BLaER1 treated with 17β-estradiol and CSF1 and Interleukin-3, amounts not matched to agents 10 nM and 100 nM (cell line): Measurements from ENCODE around the gene GDF11.

Experiments
- H3K27ac ChIP-seq, 11 experiments: shearing (Covaris generic); formaldehyde crosslinking; 2 replicates each; pipeline ENCODE4 v1.8.1; 2022
- H3K27me3 ChIP-seq, 11 experiments: shearing (Covaris generic); formaldehyde crosslinking; 2 replicates each; pipeline ENCODE4 v1.8.1; 2022
- H3K36me3 ChIP-seq, 11 experiments: shearing (Covaris generic); formaldehyde crosslinking; 2 replicates each; pipeline ENCODE4 v1.8.1; 2022
- H3K4me1 ChIP-seq, 10 experiments: shearing (Covaris generic); formaldehyde crosslinking; 2 replicates each; pipeline ENCODE4 v1.8.1; 2022
- H3K4me2 ChIP-seq, 11 experiments: shearing (Covaris generic); formaldehyde crosslinking; 2 replicates each; pipeline ENCODE4 v1.8.1; 2022
- H3K4me3 ChIP-seq, 10 experiments: shearing (Covaris generic); formaldehyde crosslinking; 2 replicates each; pipeline ENCODE4 v1.8.1; 2022
- H3K9ac ChIP-seq, 11 experiments: shearing (Covaris generic); formaldehyde crosslinking; 2 replicates each; pipeline ENCODE4 v1.8.1; 2022
- H3K9me3 ChIP-seq, 11 experiments: shearing (Covaris generic); formaldehyde crosslinking; replicated peaks in 1 of 11; 2 replicates each; pipeline ENCODE4 v1.8.1; 2022
- H4K20me1 ChIP-seq, 11 experiments: shearing (Covaris generic); formaldehyde crosslinking; 2 replicates each; pipeline ENCODE4 v1.8.1; 2022
- Cebpa-rat ChIP-seq, 11 experiments: shearing (Covaris generic); IDR thresholded peaks; 2 replicates each; pipeline ENCODE4 v1.8.1; 2022

The GDF11 gene

GRCh38 chr12:55723516-55724225, 19.3 kb upstream of the GDF11 start:
- peak overlapping the region in 10 of 11 experiments; percentile 14 to 64 (median 48); a peak in 18 of 22 replicates for H3K9ac ChIP-seq
- H3K27me3 ChIP-seq: no peaks in the 10 kb centered on the region
- H3K36me3 ChIP-seq: peaks cover 35 to 71% (median 54%) of the 10 kb centered on the region in 11 experiments
- H3K27ac ChIP-seq: peak overlapping the region in 8 of 11 experiments; percentile 44 to 94 (median 67); a peak in 15 of 22 replicates
- H3K4me3 ChIP-seq: no peak overlapping the region
- H3K4me1 ChIP-seq: peaks cover 65 to 93% (median 86%) of the 10 kb centered on the region in 10 experiments
- H4K20me1 ChIP-seq: peaks cover 27 to 86% (median 44%) of the 10 kb centered on the region in 11 experiments
- TF ChIP-seq Cebpa-rat (IDR thresholded peaks at IDR 0.05): no peak
- peak overlapping the region; percentile 55 to 99 (median 81) for H3K4me2 ChIP-seq
- no peaks in the 10 kb centered on the region for H3K9me3 ChIP-seq

- no peak overlapping the region for H3K4me3 ChIP-seq
- H3K27me3 ChIP-seq: no peaks in the 10 kb centered on the region
- peak overlapping the region in 7 of 11 experiments; percentile 16 to 88 (median 60); a peak in 10 of 22 replicates for H3K27ac ChIP-seq
- no peak for TF ChIP-seq Cebpa-rat (IDR thresholded peaks at IDR 0.05)
- peak overlapping the region; percentile 55 to 99 (median 81) for H3K4me2 ChIP-seq
- H3K4me1 ChIP-seq: peaks cover 57 to 86% (median 79%) of the 10 kb centered on the region in 10 experiments
- peaks cover 35 to 64% (median 47%) of the 10 kb centered on the region in 11 experiments for H3K36me3 ChIP-seq
- H3K9ac ChIP-seq: peak overlapping the region in 10 of 11 experiments; percentile 14 to 96 (median 52); a peak in 14 of 22 replicates
- H4K20me1 ChIP-seq: peaks cover 27 to 81% (median 44%) of the 10 kb centered on the region in 11 experiments
- H3K9me3 ChIP-seq: no peaks in the 10 kb centered on the region
Observed at GRCh38 chr12:55724226-55724939, 18.5 kb upstream of the GDF11 start.

GRCh38 chr12:55724940-55725309, 18.0 kb upstream of the GDF11 start:
- H3K4me1 ChIP-seq: peaks cover 52 to 82% (median 75%) of the 10 kb centered on the region in 10 experiments
- H3K9ac ChIP-seq: peak overlapping the region in 6 of 11 experiments; percentile 9 to 96 (median 24); a peak in 6 of 22 replicates
- H3K9me3 ChIP-seq: no peaks in the 10 kb centered on the region
- TF ChIP-seq Cebpa-rat (IDR thresholded peaks at IDR 0.05): no peak
- H4K20me1 ChIP-seq: peaks cover 27 to 76% (median 44%) of the 10 kb centered on the region in 11 experiments
- H3K27me3 ChIP-seq: no peaks in the 10 kb centered on the region
- H3K4me2 ChIP-seq: peak overlapping the region; percentile 13 to 99 (median 52); a peak in 21 of 22 replicates
- peaks cover 35 to 58% (median 42%) of the 10 kb centered on the region in 11 experiments for H3K36me3 ChIP-seq
- no peak overlapping the region for H3K27ac ChIP-seq
- peak overlapping the region in 1 of 10 experiments; percentile 88; a peak in 1 of 20 replicates for H3K4me3 ChIP-seq

GRCh38 chr12:55725556-55725955, 17.4 kb upstream of the GDF11 start:
- H3K9ac ChIP-seq: peak overlapping the region in 6 of 11 experiments; percentile 9 to 98 (median 38); a peak in 7 of 22 replicates
- H3K36me3 ChIP-seq: peaks cover 34 to 53% (median 39%) of the 10 kb centered on the region in 11 experiments
- H3K27me3 ChIP-seq: no peaks in the 10 kb centered on the region
- no peak overlapping the region for H3K27ac ChIP-seq
- H3K9me3 ChIP-seq: no peaks in the 10 kb centered on the region
- no peak for TF ChIP-seq Cebpa-rat (IDR thresholded peaks at IDR 0.05)
- peak overlapping the region in 7 of 11 experiments; percentile 13 to 99 (median 52); a peak in 10 of 22 replicates for H3K4me2 ChIP-seq
- H3K4me1 ChIP-seq: peaks cover 54 to 82% (median 75%) of the 10 kb centered on the region in 10 experiments
- peak overlapping the region in 2 of 10 experiments; percentile 88 to 95; a peak in 1 of 20 replicates for H3K4me3 ChIP-seq
- peaks cover 27 to 70% (median 44%) of the 10 kb centered on the region in 11 experiments for H4K20me1 ChIP-seq

- peak overlapping the region; percentile 92 to 99 (median 97) for H3K4me2 ChIP-seq
- peak overlapping the region; percentile 92 to 98 (median 97); a peak in 19 of 22 replicates for H3K27ac ChIP-seq
- H3K4me3 ChIP-seq: peak overlapping the region; percentile 66 to 95 (median 77)
- no peaks in the 10 kb centered on the region for H3K27me3 ChIP-seq
- peaks cover 68 to 82% (median 75%) of the 10 kb centered on the region in 10 experiments for H3K4me1 ChIP-seq
- H3K9ac ChIP-seq: peak overlapping the region; percentile 84 to 98 (median 94); a peak in 21 of 22 replicates
- H3K36me3 ChIP-seq: peaks cover 34 to 53% (median 38%) of the 10 kb centered on the region in 11 experiments
- peaks cover 27 to 60% (median 44%) of the 10 kb centered on the region in 11 experiments for H4K20me1 ChIP-seq
- no peak for TF ChIP-seq Cebpa-rat (IDR thresholded peaks at IDR 0.05)
- no peaks in the 10 kb centered on the region for H3K9me3 ChIP-seq
Observed at GRCh38 chr12:55726971-55727370, 16.0 kb upstream of the GDF11 start.

GRCh38 chr12:55727643-55728185, 15.2 kb upstream of the GDF11 start:
- Histone ChIP-seq H3K27ac (peak overlapping the region; percentile 92 to 98 (median 97)), H3K9me3 (no peaks in the 10 kb centered on the region)

GRCh38 chr12:55728186-55728938, 14.6 kb upstream of the GDF11 start:
- Histone ChIP-seq H4K20me1 (peaks cover 27 to 52% (median 44%) of the 10 kb centered on the region in 11 experiments), H3K9ac (peak overlapping the region; percentile 84 to 98 (median 94)), H3K4me2 (peak overlapping the region; percentile 92 to 99 (median 97)), H3K4me1 (peaks cover 68 to 82% (median 76%) of the 10 kb centered on the region in 10 experiments), H3K27ac (peak overlapping the region; percentile 92 to 98 (median 97)), H3K36me3 (peaks cover 34 to 43% (median 38%) of the 10 kb centered on the region in 11 experiments), H3K27me3 (no peaks in the 10 kb centered on the region), H3K9me3 (no peaks in the 10 kb centered on the region), H3K4me3 (peak overlapping the region; percentile 66 to 95 (median 77))
- no peak for TF ChIP-seq Cebpa-rat (IDR thresholded peaks at IDR 0.05)

More at GRCh38 chr12:55727643-55728185, 15.2 kb upstream of the GDF11 start:
- H4K20me1 ChIP-seq: peaks cover 27 to 59% (median 44%) of the 10 kb centered on the region in 11 experiments
- peak overlapping the region; percentile 84 to 98 (median 94) for H3K9ac ChIP-seq
- H3K4me2 ChIP-seq: peak overlapping the region; percentile 92 to 99 (median 97)
- H3K27me3 ChIP-seq: no peaks in the 10 kb centered on the region
- peak overlapping the region; percentile 66 to 95 (median 77) for H3K4me3 ChIP-seq
- H3K36me3 ChIP-seq: peaks cover 34 to 50% (median 38%) of the 10 kb centered on the region in 11 experiments
- no peak for TF ChIP-seq Cebpa-rat (IDR thresholded peaks at IDR 0.05)
- peaks cover 68 to 82% (median 76%) of the 10 kb centered on the region in 10 experiments for H3K4me1 ChIP-seq
